ENCODE measurements around the gene SUGP1. TPM values are rescaled to one million over a fixed set of nuclear protein-coding genes. Genes with fewer than 3 reads are reported as not detected.

The SUGP1 gene
- total RNA-seq, 1 experiment from 2014 or later = 73.8 TPM

DNA sequence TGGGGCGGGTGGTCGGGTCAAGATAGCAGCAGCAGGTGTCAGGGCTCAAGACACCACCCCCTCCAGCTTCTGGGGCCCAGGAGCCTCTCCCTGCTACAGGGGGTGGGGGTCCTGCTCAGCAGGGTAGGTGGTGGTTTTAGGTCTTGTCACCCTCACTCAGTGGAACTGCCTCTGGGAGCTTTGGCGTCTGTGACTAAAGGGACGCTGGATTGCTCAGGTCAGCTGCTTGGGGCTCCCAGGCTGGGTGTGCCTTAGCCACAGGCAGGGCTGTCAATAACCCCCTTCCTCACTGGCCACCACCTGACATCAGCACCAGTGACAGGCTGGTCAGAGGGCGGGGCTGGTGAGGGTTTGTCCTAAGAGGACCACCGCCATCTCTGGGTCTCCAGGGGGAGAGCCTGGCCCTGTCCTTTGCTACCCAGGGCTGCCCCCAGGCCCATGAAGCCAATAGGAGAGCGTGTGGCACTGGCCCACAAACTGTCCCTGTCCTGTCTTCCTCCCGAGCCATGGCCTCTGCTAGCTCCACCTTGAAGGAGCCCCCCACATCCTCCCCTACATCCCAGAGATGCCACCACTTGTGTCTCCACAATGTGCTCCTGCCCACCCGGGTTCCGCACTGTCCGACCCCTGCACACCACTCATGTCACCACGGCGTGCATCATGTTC lies 36.7 kb upstream of the SUGP1 start:
- TF ChIP-seq, protein P1, sequence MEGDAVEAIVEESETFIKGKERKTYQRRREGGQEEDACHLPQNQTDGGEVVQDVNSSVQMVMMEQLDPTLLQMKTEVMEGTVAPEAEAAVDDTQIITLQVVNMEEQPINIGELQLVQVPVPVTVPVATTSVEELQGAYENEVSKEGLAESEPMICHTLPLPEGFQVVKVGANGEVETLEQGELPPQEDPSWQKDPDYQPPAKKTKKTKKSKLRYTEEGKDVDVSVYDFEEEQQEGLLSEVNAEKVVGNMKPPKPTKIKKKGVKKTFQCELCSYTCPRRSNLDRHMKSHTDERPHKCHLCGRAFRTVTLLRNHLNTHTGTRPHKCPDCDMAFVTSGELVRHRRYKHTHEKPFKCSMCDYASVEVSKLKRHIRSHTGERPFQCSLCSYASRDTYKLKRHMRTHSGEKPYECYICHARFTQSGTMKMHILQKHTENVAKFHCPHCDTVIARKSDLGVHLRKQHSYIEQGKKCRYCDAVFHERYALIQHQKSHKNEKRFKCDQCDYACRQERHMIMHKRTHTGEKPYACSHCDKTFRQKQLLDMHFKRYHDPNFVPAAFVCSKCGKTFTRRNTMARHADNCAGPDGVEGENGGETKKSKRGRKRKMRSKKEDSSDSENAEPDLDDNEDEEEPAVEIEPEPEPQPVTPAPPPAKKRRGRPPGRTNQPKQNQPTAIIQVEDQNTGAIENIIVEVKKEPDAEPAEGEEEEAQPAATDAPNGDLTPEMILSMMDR (conservative IDR thresholded peaks at IDR 0.05; ENCODE audit: low read depth, low read length) = no peak
- TF ChIP-seq EZH2 (IDR thresholded peaks at IDR 0.05; ENCODE audit: borderline replicate concordance, low read depth, low read length, poor library complexity, severe bottlenecking) = no peak
- H3K4me3 ChIP-seq (ENCODE audit: low read depth, low read length, poor library complexity, severe bottlenecking) = no peak overlapping the region
- H3K4me1 ChIP-seq (ENCODE audit: insufficient read depth, low read length, poor library complexity, severe bottlenecking) = peaks cover 4% of the 10 kb centered on the region
- ChIA-PET CTCF (no interaction called here), POLR2A (ENCODE audit: low non-redundant PET) (no interaction called here)
- H3K36me3 ChIP-seq (ENCODE audit: insufficient read depth, low read length, poor library complexity, severe bottlenecking) = peaks cover 40% of the 10 kb centered on the region
- H3K27me3 ChIP-seq (replicated peaks; ENCODE audit: insufficient read depth, low read depth, low read length, poor library complexity) = no peaks in the 10 kb centered on the region
- DNase-seq (ENCODE audit: low spot score) = no peak
- no TSS peak for BruUV-seq (replicated peaks)
- intact Hi-C loops (cut with micrococcal nuclease; ENCODE audit: unreplicated experiment) = no loop called here
- H3K9me3 ChIP-seq (ENCODE audit: low read depth, low read length, poor library complexity, severe bottlenecking) = no peaks in the 10 kb centered on the region
- no peak overlapping the region for H3K27ac ChIP-seq (ENCODE audit: low read depth, low read length, poor library complexity, severe bottlenecking)

DNA sequence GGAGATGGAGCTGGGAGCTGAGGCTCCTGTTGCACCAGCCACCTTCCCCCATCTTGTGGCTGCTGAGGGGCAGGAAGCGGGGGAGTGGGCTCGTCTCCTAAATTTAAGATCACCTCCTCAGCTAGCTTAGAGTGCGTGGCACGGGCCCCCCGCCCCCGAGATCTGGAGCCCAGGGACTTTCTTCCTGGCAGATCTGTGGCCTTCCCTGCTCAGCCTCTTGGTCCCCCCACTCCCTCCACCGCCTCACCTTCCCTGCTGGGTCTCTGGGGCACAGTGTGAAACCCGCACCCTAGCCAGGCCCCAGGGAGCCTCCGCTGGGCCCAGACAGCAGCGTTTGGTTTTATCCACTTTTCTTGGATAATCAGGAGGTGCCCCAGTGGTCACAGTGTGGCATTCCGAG lies 36.2 kb upstream of the SUGP1 start:
- POLR2A ChIA-PET (ENCODE audit: low non-redundant PET) = no interaction called here
- Histone ChIP-seq H3K36me3 (ENCODE audit: insufficient read depth, low read length, poor library complexity, severe bottlenecking) (peaks cover 40% of the 10 kb centered on the region), H3K9me3 (ENCODE audit: low read depth, low read length, poor library complexity, severe bottlenecking) (no peaks in the 10 kb centered on the region), H3K27me3 (replicated peaks; ENCODE audit: insufficient read depth, low read depth, low read length, poor library complexity) (no peaks in the 10 kb centered on the region), H3K4me1 (ENCODE audit: insufficient read depth, low read length, poor library complexity, severe bottlenecking) (peaks cover 4% of the 10 kb centered on the region), H3K4me3 (ENCODE audit: low read depth, low read length, poor library complexity, severe bottlenecking) (no peak overlapping the region), H3K27ac (ENCODE audit: low read depth, low read length, poor library complexity, severe bottlenecking) (no peak overlapping the region)
- intact Hi-C loops (cut with micrococcal nuclease; ENCODE audit: unreplicated experiment) = no loop called here
- DNase-seq (ENCODE audit: low spot score) = no peak
- CTCF ChIA-PET = no interaction called here
- TF ChIP-seq EZH2 (IDR thresholded peaks at IDR 0.05; ENCODE audit: borderline replicate concordance, low read depth, low read length, poor library complexity, severe bottlenecking) = no peak
- TF ChIP-seq, protein P1 (conservative IDR thresholded peaks at IDR 0.05; ENCODE audit: low read depth, low read length) = no peak
- no TSS peak for BruUV-seq (replicated peaks)

DNA sequence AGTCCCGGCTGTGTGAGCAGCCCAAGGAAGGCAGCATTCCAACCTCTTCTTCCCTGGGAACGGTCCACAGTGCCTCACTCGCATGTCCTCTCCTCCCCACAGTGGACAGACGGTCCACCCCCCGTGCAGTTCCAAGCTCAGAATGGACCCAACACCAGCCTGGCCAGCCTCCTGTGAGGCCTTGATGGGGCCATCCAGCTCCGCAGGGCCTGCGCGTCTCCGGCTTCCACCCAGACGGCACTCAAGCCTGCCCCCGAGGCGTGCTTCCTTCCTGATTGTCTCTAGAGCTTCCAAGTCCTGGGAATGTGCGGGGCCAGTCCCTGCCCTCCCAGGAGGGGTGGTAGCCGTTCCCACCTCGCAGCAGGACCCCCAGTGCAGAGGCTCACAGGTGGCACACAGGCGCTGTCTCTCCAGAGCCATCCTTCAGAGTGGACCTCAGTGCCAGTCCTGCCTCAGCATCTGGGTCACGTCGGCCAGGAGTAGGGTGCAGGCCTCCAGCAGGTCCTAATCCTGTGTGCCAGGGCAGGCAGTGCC lies 35.4 kb upstream of the SUGP1 start:
- Histone ChIP-seq H3K9me3 (ENCODE audit: low read depth, low read length, poor library complexity, severe bottlenecking) (no peaks in the 10 kb centered on the region), H3K36me3 (ENCODE audit: insufficient read depth, low read length, poor library complexity, severe bottlenecking) (peaks cover 40% of the 10 kb centered on the region), H3K27me3 (replicated peaks; ENCODE audit: insufficient read depth, low read depth, low read length, poor library complexity) (no peaks in the 10 kb centered on the region), H3K4me1 (ENCODE audit: insufficient read depth, low read length, poor library complexity, severe bottlenecking) (no peaks in the 10 kb centered on the region), H3K4me3 (ENCODE audit: low read depth, low read length, poor library complexity, severe bottlenecking) (no peak overlapping the region), H3K27ac (ENCODE audit: low read depth, low read length, poor library complexity, severe bottlenecking) (no peak overlapping the region)
- no TSS peak for BruUV-seq (replicated peaks)
- ChIA-PET POLR2A (ENCODE audit: low non-redundant PET) (no interaction called here), CTCF (no interaction called here)
- intact Hi-C loops (cut with micrococcal nuclease; ENCODE audit: unreplicated experiment) = no loop called here
- no peak for DNase-seq (ENCODE audit: low spot score)
- TF ChIP-seq EZH2 (IDR thresholded peaks at IDR 0.05; ENCODE audit: borderline replicate concordance, low read depth, low read length, poor library complexity, severe bottlenecking) = no peak
- TF ChIP-seq, protein P1 (conservative IDR thresholded peaks at IDR 0.05; ENCODE audit: low read depth, low read length) = no peak
